Occipital lobe (tissue), 2 donors: ENCODE data around the gene YTHDF2. TPM values are rescaled to one million over a fixed set of nuclear protein-coding genes. Genes with fewer than 3 reads are reported as not detected.
"Not testable (repeated sequence)": the region's sequence is repeated elsewhere in the genome, so short reads cannot be mapped to it uniquely, and the experiment has no call there.

Experiments
- DNase-seq: peaks from one replicate; lab custom pipeline; 2025; lab: John Stamatoyannopoulos, UW
- total RNA-seq: library from RNA; depleted of rRNA; stranded (reverse); fragments of >200 nt; gene quantifications from one replicate; pipeline ENCODE4 v1.2.3, GENCODE V29; 2014

YTHDF2 gene
- 78.8 TPM for total RNA-seq

DNA sequence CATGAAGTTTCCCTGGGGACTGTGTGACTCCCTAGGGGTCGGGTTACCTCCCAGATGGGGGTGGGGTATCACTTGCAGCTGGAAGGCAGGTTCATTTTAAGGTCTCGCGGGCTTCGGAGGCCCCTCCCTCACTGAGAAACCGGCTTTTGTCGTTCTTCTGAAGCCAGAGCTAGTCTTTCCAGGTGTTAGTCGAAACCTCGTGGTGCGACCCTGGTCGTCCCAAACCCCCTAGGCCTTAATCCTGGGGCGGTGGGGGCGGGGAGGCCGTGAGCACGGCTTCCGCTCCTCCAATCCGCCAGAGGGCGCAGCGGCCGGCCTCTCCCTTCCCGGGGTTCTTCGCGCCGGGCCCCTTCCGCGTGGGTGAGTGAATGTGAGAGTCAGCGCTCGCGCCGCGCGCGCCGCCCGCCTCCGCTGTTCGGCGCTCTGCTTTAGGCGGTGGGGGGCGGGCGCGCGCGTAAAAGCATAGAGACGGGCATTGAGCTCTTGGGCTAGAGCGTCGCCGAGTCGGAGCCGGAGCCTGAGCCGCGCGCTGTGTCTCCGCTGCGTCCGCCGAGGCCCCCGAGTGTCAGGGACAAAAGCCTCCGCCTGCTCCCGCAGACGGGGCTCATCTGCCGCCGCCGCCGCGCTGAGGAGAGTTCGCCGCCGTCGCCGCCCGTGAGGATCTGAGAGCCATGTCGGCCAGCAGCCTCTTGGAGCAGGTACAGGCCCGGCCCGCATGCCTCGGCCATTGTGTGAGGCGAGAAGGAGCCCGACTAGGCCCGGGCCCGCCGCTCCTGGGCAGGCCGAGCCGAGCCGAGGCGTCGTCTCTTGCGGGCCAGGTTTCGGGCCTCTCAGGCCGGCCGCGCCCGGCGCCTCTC, at the start of gene YTHDF2:
Gene YTHDF2, plus strand, starts transcription at position 491 of the 857 bp plus-strand sequence. Its CDS starts 181 bp downstream, at position 672.
- peak; percentile 95 for DNase-seq

- DNase-seq = not testable (repeated sequence)
These were observed 45.1 kb upstream of the YTHDF2 start for GRCh38 chr1:28691627-28692026.

- no peak for DNase-seq
These were observed 33.1 kb upstream of the YTHDF2 start for GRCh38 chr1:28703629-28704028.

- DNase-seq = no peak
These were observed 20.4 kb upstream of the YTHDF2 start for GRCh38 chr1:28716336-28716735.

- no peak for DNase-seq
These were observed 18.6 kb upstream of the YTHDF2 start for GRCh38 chr1:28718166-28718565.

- no peak for DNase-seq
These were observed 18.0 kb upstream of the YTHDF2 start for GRCh38 chr1:28718586-28719331.

- DNase-seq = no peak
These were observed 17.5 kb upstream of the YTHDF2 start for GRCh38 chr1:28719332-28719619.

DNA sequence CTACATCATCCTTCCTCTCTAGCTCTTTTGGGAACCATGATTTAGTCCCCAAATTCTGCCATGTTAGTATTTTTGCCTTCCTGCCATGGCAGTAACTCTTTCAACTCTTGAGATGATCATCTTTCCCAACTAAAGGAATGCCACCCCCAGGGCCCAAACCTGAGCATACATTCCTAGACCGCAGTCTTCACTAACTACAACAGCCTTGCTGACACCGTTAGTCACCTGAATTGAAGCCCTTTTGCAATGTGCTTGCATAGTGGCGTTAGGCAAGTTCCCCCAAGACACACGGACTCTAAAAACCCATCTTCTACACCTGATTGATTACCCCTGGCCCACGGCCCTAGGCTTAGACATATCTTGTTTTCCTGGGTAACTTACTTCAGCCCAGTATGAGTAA, 16.4 kb upstream of the YTHDF2 start:
- no peak for DNase-seq

DNA sequence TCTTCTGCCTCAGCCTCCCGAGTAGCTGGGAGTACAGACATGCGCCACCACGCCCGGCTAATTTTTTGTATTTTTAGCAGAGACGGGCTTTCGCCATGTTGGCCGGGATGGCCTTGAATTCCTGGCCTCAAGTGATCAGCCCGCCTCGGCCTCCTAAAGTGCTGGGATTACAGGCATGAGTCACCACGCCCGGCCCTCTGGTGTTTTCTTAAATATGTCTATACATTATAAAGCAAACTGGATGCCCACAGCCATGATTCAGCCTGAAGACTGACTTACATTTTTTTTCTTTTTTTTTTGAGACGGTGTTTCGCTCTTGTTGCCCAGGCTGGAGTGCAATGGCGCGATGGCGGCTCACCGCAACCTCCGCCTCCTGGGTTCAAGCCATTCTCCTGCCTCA, 14.8 kb upstream of the YTHDF2 start:
- DNase-seq = not testable (repeated sequence)

- not testable (repeated sequence) for DNase-seq
These were observed 11.4 kb upstream of the YTHDF2 start for GRCh38 chr1:28725365-28725764.

- DNase-seq = no peak
These were observed 735 bp upstream of the YTHDF2 start for GRCh38 chr1:28735961-28736449.

DNA sequence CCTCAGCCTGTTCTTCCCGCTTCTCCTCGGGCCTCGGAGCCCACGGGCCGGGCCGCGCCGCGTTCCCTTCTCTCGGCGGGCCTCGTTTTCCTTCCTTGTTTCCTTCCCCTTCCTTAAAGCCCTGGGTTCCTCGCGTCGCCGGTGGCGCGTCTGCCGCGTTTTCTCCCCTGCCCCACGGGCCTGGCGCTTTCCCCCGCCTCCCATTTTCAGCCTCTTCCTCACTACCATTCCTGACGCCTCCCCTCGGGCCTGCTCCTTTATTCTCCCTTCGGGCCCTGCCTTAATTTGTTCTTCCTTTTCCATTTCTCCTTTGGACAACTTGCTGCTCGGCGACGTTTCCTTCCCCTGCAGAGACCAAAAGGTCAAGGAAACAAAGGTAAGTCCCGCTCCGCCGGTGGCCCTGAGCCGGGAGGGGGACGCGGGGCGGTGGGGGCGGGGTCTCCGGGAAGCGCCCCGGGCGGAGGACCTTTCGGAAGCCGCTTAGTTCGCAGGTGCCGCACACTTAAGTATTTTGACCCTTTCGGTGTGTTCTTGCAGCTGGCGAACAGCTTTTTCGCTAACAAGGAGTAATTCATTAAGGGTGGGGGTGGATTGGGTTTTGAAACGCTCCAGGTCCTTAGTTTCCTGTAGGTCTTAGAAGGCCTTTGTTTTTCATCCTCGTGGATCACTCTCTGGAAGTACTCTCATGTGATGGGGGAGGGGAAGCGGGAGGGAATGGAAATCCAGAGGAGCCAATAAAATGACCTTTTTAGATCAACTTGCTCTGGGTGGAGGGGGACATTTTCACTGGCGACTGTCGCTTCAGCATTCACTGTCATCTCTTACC, 780 bp downstream of the YTHDF2 start:
- DNase-seq = no peak

DNA sequence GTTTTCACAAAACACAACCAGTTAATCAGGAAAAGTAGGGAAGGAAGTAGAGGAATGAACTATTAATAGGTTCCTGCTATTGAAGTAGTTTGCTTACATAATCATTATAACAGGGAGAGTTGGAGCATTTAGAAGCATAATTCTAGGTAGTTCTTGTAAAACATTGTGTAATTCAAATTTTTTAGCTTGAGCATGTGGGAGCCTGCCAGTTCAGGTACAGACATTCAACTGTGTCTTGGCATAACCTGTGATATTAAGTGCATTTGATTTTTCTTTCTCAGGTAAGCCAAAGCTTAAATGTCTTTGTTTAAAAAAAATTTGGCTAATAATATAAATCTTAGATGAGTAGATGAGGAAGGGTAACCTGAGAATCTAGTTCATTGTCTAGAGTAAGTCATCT, 3.4 kb downstream of the YTHDF2 start:
- DNase-seq = no peak

- DNase-seq = no peak
These were observed 7.4 kb downstream of the YTHDF2 start for GRCh38 chr1:28744184-28744583.

GRCh38 chr1:28745653-28746173, 9.0 kb downstream of the YTHDF2 start:
- no peak for DNase-seq

- DNase-seq = no peak
These were observed 13.6 kb downstream of the YTHDF2 start for GRCh38 chr1:28750330-28750729.

DNA sequence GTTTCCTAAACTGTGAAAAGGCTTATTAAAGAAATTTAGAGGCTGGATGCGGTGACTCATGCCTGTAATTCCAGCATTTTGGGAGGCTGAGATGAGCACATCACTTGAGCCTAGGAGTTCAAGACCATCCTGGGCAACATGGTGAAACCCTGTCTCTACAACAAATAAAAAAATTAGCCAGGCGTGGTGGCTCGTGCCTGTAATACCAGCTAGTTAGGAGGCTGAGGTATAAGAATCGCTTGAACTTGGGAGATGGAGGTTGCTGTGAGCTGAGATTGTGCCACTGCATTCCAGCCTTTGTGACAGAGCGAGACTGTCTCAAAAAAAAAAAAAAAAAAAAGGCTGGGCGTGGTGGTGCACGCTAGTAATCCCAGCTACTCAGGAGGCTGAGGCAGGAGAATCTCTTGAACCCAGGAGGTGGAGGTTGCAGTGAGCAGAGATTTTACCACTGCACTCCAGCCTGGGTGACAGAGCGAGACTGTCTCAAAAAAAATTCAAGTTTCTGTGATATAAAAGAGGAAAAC, 14.1 kb downstream of the YTHDF2 start:
- not testable (repeated sequence) for DNase-seq

- no peak for DNase-seq
These were observed 14.7 kb downstream of the YTHDF2 start for GRCh38 chr1:28751315-28752060.

DNA sequence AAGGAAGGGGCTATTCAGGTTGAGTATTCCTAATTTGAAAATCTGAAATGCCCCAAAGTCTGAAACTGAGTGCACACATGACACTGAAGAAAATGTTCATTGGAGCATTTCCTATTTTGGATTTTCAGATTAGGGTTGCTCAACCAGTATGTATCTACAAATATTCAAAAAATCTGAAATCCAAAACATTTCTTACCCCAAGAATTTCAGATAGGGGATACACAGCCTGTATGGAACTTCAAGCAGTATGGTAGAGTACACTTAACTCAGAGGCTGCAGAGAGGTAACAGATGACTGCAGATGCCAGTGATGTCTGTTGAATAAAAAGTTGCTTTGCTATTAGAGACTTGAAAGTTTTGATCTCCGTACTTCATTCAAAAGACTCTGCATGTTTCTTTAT, 19.0 kb downstream of the YTHDF2 start:
- DNase-seq = no peak

DNA sequence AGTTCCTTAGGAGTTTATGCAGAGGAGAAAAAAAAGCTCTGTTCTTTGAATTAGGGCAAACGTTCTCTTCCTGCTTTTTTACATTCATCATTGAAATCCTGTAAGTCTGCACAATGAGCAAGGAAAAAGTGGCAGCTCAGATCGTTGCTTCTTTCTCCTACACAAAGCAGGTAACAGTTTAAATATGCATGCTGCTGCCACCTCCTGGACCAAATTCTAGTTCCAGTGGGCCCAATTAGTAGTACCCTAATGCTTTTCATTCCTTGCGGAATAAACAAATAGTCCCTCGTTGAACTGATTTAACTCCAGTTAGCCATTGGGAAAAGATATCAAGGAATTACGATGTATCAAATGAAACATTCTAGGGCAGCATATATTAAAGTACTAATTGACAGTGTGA, 20.1 kb downstream of the YTHDF2 start:
- no peak for DNase-seq

DNA sequence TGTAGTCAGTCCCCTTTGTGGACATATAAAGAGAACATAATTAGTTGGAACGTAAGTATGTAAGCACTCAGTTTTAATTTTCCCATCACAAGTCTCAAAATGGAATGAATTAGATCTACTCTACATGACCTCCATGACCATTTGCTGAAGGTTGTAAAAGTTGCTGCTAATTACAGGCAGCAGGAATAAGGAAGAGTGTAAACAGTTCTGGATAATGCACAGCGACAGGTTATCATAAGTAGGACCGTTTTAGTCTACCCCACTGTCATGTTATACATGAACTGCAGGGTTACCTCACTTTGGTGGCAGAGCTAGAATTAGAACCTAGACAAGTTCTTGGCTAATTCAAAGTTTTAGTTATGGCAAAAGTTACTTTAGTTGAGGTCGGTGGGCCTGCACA, 21.7 kb downstream of the YTHDF2 start:
- no peak for DNase-seq
